HG03064 (cell line): ENCODE measurements around the gene ZMYND19.
"Not testable (repeated sequence)": the region's sequence is repeated elsewhere in the genome, so short reads cannot be mapped to it uniquely, and the experiment has no call there.

ENCODE experiments used
- ATAC-seq: cut with Tn5 transposase; IDR thresholded peaks from one replicate; pipeline ENCODE4 v1.9.1; 2021; ENCODE audit warnings: low read depth; ENCODE audit not compliant: unreplicated experiment

The ZMYND19 gene

DNA sequence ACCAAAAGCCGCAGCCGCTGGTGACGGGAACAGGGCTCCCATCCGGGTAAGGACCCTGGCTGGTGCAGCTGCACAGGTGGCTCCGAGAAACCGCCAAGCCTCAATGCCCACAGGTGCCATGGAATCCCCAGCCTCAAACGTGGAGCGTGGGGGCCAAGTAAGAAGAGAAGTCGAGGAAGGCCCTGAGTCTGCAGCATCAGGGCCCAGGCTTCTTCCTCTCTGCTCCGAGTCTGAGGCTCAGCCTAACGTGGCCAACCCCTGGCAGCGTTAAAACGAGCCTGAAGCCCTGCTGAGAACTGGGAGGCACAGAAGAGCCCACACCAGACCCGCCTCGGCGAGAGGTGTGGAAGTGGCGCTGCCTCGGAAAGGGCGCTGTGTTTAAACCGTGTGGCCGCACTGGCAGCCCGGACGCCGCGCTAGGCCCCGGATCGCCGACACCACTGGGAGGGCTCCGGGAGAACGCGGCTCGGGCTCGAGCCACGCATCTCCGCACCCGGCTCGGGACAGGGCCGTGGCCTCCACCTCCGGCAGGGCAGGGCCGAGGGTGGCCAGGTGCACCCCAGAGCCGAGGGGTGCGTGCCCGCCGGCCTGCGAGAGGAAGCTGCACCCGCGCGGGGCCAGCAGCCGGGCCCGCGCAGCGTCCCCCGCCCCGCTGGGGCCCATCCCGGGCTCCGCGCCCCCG, 730 bp downstream of the ZMYND19 start:
- peak; percentile 13 for ATAC-seq

DNA sequence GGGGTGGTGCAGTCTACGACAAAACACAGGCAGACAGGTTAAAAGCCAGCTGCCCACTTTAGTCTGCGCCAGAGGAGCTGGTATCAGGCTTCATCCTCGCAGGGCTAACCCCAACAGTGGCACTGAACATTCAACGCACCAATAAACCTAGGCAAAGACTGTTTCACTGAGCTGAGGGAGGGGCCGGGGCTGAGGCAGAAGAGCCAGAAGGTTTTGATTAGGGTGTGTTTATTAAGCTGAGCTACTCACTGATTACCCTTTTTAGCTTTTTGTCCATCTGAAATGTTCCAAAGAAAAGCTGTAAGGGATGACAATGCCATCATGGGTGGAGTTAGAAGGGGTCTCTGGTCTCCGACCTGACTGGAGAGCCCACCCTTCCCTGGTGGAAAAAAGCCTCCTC, 1.4 kb downstream of the ZMYND19 start:
- ATAC-seq = no peak

DNA sequence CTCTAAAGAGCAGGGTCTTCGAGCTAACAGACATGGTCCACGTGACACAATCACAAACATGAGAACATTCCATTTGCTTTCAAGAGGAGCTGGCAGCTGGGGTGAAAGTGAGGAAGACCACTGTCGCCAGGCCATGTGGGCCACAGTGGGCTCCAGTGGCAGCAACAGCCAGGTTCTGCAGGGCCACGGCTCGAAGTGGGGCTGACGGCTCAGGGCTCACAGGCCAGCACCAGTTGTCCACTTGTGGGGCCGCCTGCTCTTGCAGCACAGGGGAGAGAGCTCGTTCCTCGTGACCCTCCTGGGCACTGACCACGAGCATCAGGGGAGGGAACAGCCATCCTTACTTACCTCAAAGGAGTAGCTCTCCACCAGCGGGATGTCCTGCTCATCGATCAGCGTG, 2.0 kb downstream of the ZMYND19 start:
- no peak for ATAC-seq

DNA sequence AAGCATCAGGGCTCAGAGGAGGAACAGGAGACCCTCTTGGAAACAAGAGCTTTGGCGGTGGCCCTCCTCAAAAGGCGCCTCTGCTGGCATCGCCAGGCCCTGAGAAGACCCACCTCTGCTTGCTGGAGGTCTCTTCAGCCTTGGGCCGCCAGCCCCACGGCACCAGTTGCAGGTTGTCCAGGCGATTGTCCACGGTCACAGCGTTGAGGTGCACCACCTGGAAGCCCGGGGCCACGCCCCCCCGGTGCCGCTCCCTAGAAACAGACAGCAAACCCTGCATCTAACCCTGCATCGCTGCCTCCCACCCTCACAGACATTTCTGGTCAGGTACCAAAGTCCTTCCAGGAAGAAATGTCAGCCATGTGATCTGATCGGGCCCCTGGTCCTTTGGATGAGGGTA, 3.5 kb downstream of the ZMYND19 start:
- ATAC-seq = no peak

DNA sequence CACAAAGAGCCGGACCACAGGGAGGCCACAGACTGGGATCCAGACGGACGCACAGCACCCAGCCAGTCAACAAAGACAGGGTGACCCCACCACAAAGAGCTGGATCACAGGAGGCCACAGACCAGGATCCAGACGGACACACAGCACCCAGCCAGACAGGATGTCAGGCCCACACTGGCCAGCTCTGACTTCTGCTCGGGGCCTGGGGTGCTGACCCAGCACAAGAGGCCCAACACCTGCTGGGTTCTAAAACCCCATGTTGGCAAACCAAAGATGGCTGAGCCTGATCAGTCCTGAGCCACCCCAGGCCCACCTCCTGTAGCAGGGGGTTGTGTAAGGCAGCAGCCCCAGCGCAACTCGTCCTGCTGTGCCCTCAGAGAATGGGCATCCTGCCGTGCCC, 6.4 kb downstream of the ZMYND19 start:
- no peak for ATAC-seq

DNA sequence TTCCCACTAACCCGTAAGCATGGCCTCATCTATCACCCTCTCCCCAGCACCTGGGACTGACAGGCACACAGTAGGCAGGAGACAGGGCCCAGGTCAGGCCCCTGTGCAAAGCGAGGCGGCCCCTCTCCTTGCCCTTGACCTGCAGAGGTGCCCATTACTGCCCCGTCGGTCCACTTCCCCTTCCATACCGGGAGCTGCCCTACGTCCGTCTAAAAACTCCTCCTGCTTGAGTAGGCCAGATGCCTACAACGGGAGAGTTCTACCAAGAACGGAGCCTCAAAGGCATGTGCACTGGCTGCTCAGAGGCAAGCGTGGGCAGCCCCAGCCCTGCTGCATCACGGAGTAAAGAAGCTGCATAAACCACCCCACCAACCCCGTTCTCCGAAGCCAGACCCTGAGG, 7.0 kb downstream of the ZMYND19 start:
- no peak for ATAC-seq

DNA sequence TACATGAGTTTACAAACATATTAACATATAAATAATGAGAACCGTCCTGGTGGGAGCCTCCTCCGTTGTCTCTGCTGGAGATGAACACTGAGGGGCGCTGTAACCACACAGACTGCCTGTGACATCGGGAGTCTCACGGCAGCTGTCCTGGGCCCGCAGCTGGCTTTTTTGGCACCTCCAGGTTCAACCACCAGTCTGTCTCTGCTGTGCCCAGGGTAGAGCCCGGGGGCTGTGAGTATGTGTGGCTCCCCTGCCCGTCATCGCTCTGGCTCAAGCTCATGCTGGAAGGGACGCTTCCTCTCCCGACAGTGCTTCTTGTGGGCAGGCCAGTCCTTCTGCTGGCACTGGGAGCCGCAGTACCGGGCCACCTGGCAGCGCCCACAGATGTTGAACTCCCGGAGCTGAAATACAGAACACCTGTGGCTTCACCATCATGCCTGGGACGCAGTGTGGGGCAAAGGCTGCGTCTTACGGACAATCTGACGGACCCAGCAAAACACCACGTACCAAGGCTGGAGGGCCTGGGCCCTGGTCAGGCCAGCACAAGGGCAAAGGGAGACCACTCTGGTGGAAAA, 7.9 kb downstream of the ZMYND19 start:
- ATAC-seq = no peak

DNA sequence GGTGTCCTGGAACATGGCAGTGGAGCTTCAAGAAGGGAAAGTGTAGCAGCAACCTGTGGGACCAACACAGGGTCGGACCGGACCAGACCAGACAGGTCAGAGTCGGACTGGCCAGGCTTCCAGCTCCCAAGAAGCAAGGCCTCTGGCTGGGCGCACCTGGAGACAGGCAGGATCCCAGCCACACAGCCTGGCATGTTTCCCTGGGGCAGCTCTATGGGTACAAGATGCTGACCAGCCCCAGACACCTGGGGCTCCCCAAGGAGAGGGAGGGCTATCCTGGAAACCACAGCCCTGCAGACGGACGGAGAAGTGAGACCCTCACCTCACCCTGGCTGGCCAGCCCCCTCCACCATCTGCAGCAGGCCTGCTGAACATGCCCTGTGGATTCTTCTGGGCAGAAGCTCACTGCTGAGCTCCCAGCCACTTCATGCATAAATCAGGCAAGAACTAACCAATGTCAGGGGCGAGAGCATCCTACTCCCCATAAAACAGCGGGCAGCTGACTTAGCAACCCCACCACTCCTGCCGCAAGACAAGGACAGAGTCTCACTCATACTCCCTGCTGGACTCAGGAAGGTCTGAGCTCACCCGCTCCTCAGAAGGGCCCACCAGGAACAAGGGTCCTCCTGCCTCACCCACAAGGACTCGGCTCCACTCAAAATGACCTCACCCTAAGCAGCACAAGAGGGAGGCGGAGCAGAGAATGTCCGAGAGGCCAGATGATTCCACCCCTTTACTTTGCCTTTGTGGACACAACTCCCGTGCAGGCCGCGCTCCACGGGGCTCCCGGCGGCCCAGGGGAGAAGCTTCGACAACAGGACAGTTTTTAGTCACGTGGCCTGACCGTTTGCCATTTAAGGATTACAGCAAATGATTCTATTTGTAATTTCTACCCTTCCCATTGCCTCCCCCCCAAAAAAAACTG, 8.7 kb downstream of the ZMYND19 start:
- no peak for ATAC-seq

DNA sequence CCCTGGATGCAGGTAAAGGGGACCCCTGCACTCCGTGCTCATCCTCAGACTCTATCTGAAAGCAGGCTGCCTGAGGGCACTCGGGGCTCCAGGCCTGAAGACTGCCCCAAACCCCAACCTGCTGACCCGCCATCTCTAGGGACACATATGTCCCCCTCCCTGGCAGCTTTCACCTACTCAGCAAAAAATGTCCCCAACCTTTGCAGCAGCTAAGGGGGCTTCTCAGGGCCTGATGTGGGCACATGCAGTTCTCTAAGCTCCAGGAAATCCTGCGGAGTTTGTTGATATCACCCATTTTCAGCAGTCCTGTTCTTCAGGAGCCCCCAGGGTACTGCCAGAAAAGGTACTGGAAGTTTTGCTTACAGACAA, 9.4 kb downstream of the ZMYND19 start:
- no peak for ATAC-seq

DNA sequence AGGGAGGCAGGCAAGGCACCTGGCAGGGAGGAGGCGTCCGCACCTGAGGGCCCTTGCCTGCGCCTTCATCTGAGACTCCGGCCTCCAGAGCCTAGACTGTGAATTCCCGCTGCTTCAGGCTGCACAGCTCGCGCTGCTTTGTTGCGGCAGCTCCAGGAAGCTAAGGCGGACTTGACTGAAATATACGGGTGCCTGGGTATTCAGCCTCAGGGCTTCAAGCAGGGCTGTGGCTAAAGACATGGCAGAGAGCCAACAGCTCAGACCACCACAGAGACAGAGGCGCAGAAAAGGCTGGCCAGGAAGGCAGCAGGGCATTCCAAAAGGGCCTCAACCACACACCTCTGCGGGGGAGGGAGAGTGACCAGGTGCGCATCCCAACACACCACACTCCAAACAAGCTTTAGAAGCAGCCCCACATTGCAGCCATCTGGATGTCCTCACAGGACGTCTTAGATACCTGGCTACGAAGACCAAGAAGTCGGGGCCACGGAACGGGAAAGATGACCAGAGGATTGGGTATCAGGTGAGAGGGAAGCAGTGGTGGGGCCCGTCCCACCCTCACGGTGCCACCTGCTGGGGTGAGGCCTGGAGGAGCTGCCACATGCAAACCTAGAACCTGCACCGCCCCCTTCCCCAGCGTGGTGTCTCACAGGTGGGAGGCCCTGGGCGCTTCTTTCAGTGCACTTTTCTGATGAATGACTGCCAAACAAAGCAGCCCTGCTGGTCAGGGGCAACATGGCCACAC, 9.9 kb downstream of the ZMYND19 start:
- ATAC-seq = no peak

DNA sequence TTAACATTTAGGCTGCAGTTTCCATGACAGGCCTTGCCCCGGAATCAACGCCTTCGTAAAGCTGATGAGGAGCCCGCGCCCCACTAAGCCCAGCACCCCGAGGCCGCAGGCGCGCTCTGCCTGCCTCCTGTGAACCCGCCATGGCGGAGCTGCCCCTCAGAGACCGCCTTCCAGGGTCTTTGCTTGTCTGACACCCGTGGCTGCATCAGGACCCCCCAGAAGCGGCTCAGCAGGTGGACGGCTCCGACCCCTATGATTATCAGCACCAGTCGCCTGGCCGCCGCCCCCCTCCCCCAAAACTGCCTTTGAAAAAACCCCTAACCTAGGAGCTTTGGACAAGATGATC, 11.1 kb downstream of the ZMYND19 start:
- ATAC-seq = no peak

DNA sequence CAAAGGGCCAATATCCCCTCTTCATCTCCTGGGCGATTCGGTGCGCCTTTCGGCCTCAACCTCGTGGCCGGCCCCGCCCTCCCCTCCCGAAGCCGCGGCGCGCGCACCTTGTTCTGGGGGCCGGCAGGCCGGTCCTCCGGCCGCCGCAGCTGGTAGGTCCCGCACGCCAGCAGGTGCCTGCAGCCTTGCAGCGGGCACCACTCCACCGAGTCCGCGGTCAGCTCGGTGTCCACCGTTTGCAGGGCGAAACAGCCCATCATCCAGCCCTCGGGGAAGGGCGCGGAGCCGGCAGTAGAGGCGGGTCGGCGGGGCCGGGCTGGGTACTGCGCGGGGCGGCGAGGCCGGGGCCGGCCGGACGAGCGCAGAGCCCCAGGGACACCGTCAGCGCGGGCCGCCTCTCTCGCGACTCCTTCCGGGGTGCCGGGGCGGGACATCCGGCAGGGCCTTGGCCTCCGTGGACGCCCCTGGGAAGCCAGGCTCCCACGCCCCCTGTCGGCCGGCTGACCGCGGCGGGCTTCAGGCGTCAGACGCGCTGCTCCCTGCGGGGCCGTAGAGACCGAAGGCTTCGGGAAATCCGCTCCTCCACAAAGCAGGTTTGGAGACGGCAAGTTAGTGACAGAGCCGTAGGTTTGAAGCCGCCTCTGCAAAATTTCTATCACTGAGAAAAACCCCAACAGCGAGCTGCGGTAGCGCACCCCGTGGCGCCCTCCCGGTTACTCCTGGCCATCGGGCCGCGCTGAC, 11.6 kb downstream of the ZMYND19 start, which contains the start of gene DPH7:
Gene DPH7, minus strand, starts transcription at position 408 of the 741 bp plus-strand sequence. Its CDS starts 148 bp downstream, at position 260.
- ATAC-seq = peak; percentile 80

DNA sequence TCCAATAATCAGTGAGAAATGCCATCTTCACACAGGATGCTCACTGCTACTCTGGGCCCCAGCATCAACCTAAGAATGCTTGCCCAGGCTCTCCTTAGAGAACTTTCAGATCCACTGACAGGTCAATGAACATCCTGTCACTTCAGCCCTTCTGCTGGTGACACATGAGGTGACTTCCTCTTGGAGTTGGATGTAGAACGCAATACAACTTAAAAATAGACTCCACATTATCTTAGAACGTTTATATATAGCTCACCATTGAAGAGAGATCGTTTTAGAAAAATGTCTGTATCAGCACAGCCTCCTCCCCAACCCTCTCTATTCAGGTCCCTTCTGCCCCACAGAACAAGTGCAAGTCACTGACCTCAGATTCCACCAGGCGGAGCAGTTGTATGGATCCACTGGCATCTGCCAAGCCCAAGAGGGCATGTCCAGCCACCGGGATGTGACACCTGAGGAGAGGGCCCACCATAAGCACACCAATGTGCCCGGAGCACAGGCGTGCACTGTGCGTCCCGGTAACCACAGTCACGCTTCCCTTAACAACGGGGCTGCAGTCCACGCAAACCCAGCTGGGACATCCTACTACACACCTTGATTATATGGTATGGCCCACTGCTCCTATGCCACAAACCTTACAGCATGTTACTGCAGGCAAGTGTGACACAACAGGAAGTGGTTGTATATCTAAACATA, 14.4 kb downstream of the ZMYND19 start:
- ATAC-seq = no peak

DNA sequence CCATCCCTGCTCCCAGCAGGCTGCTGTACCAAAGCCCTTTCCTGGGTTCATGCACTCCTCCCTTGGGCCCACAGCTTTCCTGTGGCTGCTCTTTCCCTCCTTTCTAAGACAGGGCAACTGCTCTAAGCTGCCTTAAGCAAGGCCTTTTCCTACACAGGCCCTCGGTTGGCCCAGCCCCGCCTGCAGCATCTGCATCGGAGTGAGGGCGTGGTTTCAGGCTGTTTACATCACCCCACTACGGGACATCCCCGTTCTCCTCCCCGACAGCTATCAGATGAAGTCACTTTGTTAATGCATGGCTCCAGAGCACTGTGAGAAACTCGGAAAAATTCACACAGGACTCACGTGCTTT, 15.0 kb downstream of the ZMYND19 start:
- no peak for ATAC-seq

DNA sequence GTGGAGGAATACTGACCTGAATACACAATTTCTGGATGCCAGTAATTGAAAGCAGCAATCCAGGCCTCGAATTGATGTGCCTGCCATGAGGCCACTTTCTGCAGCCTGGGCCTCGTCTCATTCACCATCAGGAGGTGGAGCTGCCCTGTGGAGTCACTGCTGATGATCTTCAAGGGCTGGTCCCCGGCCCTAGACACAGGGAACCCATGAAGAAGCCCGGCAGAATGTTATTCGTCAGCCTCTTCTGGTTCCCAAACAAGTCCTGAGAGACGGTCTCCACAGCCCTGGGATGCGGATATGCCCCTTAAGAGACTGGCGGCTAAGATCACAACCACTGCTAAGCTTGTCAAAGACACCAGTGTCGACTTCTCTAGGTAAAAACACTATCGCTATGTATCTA, 16.1 kb downstream of the ZMYND19 start:
- ATAC-seq = no peak

DNA sequence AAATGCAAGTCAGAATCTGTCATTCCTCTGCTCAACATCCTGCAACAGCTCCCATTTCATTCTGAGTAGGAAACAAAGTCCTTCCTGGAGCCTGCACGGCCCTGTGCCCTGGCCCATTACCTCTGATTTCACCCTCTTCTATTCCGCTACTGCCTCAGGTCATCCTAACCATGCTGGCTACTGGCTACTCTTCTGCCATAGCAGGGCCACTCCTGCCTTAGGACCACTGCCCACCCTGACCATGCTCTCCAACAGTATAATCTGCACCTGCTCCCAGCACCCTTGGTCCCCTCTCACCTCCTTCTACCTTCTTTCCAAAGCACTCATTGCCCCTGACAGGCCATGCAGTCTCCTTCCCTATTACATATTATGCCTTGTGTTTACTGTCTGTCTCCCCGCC, 19.7 kb downstream of the ZMYND19 start:
- ATAC-seq = no peak

DNA sequence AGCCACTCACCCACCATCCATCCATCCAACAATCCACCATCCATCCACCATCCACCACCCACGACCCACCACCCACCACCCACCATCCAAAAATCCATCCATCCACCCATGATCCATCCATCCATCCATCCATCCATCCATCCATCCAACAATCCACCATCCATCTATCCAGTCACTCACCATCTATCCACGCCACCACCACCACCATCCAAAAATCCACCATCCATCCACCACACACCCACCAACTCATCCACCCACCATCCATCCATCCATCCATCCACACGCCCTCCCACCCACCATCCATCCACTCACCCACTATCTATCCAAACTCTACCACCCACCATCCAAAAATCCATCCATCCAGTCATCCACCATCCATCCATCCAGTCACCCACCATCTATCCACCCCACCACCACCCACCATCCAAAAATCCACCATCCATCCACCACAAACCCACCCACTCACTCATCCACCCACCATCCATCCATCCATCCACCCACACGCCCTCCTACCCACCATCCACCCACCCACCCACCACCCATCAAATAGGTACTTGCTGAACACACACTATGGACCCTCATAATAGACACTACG, 20.6 kb downstream of the ZMYND19 start:
- ATAC-seq = no peak

DNA sequence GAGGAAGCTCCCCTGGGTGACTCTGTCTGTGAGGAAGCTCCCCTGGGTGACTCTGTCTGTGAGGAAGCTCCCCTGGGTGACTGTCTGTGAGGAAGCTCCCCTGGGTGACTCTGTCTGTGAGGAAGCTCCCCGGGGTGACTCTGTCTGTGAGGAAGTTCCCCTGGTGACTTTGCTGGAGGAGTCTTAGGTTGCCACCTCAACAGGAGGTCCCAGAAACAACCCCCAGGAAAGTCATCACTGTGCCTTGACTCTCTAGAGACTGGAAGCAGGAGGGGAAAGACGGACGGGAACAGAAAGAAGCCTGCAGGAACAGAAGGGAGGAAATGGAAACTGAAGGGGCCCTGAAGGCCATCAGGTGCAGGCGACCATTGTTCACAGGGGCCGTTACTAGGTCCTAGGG, 21.9 kb downstream of the ZMYND19 start:
- ATAC-seq = not testable (repeated sequence)

DNA sequence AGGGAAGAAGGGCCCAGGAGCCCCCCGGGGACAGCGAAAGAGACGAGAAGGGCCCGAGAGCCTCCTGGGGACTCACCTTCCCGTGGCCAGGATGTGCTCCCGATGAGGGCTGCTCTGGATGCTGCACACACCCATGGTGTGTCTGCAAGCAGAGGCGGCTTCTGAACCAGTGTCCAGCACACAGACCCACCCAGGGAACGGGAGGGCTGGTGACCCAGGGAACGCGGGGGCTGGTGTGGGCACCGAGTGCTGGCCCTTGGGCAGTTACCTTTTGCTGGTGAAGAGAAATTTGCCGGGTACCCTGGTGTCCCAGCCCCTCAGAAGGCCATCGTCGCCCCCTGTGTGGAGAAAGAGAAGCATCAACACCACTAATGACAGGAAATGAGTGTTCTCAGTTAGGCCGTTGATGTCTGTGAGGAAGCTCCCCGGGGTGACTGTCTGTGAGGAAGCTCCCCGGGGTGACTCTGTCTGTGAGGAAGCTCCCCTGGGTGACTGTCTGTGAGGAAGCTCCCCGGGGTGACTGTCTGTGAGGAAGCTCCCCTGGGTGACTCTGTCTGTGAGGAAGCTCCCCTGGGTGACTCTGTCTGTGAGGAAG, 25.4 kb downstream of the ZMYND19 start:
- ATAC-seq = no peak
